Skeletal muscle tissue (tissue), 4 donors: ENCODE results near the gene SOCS4. TPM values are rescaled to one million over a fixed set of nuclear protein-coding genes. Genes with fewer than 3 reads are reported as not detected.
"Not testable (repeated sequence)": the region's sequence is repeated elsewhere in the genome, so short reads cannot be mapped to it uniquely, and the experiment has no call there.

ENCODE experiments used
- H3K27ac ChIP-seq: one replicate; pipeline ENCODE4 v1.7.0; 2013; ENCODE audit warnings: mild to moderate bottlenecking, low read depth, low read length, inconsistent platforms
- H3K27me3 ChIP-seq, 3 donors: one replicate each; pipeline ENCODE4 v1.7.0; 2013; ENCODE audit warnings: low read length in 3 of 3; ENCODE audit not compliant: control insufficient read depth in 3 of 3, insufficient read depth in 3 of 3
- H3K36me3 ChIP-seq, 3 donors: one replicate each; pipeline ENCODE4 v1.7.0; 2013; ENCODE audit warnings: low read length in 3 of 3; ENCODE audit not compliant: control insufficient read depth in 3 of 3, insufficient read depth in 3 of 3
- H3K4me1 ChIP-seq, 3 donors: one replicate each; pipeline ENCODE4 v1.7.0; 2013; ENCODE audit warnings: low read length in 3 of 3, mild to moderate bottlenecking in 3 of 3; ENCODE audit not compliant: control insufficient read depth in 3 of 3, insufficient read depth in 3 of 3
- H3K4me3 ChIP-seq, 3 donors: one replicate each; pipeline ENCODE4 v1.7.0; 2013; ENCODE audit warnings: low read length in 3 of 3
- H3K9ac ChIP-seq, 3 donors: one replicate each; pipeline ENCODE4 v1.7.0; 2013; ENCODE audit warnings: low read length in 3 of 3, mild to moderate bottlenecking in 3 of 3, moderate library complexity in 2 of 3, low read depth in 1 of 3
- H3K9me3 ChIP-seq, 3 donors: one replicate each; pipeline ENCODE4 v1.7.0; 2013; ENCODE audit warnings: low read length in 3 of 3; ENCODE audit not compliant: control insufficient read depth in 3 of 3
- total RNA-seq: library from RNA; depleted of rRNA; stranded (reverse); fragments of >200 nt; gene quantifications from one replicate; pipeline ENCODE4 v1.2.3, GENCODE V29; 2014
- donor health status: Osteomylitis.

Gene SOCS4
- total RNA-seq, 1 donor from 2014 or later, result 9.4 TPM

DNA sequence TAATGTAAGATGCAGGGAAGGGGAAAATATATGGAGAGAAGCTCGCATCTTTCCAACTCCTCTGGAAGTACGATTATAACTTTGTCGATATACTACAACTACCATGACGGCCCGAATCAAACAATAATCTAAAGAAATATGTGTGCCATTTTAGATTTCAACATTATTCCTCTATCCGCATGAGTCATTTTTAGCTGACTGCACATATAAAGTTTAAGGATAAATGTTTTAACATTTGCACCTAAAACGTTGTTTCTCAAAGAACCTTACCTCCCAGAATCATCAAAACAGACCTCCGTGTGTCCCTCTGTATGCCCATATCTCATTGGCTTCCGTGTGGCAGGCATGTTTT, 619 bp upstream of the SOCS4 start:
- peak overlapping the region; percentile 76 to 89 (median 81) for H3K9ac ChIP-seq
- peak overlapping the region; percentile 86 for H3K27ac ChIP-seq
- no peaks in the 10 kb centered on the region for H3K9me3 ChIP-seq
- H3K27me3 ChIP-seq, result no peaks in the 10 kb centered on the region
- peaks cover 4 to 23% (median 18%) of the 10 kb centered on the region in 3 donors for H3K4me1 ChIP-seq
- peak overlapping the region; percentile 95 to 99 (median 96) for H3K4me3 ChIP-seq
- H3K36me3 ChIP-seq, result no peaks in the 10 kb centered on the region

DNA sequence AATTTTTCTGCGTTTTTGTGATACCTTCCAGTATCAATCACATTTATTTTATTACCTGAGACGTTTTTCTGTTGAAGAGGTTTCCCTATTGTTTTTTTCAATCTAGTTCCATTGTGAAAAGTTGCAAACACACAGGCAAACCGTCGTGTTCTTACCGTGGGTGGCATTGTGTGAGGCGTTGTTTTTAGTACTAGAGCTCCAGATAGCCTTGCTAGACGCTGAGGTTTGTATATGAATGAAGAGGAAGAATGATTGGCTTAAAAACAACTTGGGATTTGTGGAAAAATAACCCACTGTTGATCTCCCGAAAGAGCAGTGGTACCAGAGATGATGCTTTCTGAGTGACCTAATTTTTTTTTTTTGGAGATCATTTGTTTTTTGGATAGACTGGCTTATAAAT, 1.0 kb downstream of the SOCS4 start:
- Histone ChIP-seq H3K27ac (no peak overlapping the region), H3K9ac (peak overlapping the region; percentile 81 to 89 (median 82))

DNA sequence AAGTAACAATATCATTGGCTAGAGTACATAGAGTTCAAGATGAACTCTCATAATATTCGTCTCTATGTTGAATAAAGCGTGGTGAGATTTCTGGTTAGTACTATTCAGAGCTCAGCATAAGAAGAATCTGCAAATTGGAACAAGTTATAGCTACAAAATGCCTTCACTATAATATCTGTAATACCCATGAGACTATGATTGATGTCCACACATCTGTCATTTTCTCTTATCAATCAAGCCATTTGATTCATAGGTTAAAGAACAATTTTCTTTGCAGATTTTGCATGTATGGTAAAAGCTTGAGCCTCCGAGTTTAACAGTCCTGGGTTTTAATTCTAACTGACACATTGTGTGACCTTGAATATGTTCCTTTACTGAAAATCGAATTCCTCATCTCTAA, 1.4 kb downstream of the SOCS4 start:
- no peaks in the 10 kb centered on the region for H3K9me3 ChIP-seq
- H3K4me1 ChIP-seq, result peaks cover 4 to 23% (median 18%) of the 10 kb centered on the region in 3 donors
- H3K27ac ChIP-seq, result no peak overlapping the region
- H3K9ac ChIP-seq, result no peak overlapping the region
- peak overlapping the region in 1 of 3 donors; percentile 95 for H3K4me3 ChIP-seq
- no peaks in the 10 kb centered on the region for H3K36me3 ChIP-seq
- H3K27me3 ChIP-seq, result no peaks in the 10 kb centered on the region

More for the DNA sequence above, 1.0 kb downstream of the SOCS4 start:
- Histone ChIP-seq H3K27me3 (no peaks in the 10 kb centered on the region), H3K36me3 (no peaks in the 10 kb centered on the region), H3K9me3 (no peaks in the 10 kb centered on the region), H3K4me3 (peak overlapping the region; percentile 95 to 99 (median 96)), H3K4me1 (peaks cover 4 to 23% (median 18%) of the 10 kb centered on the region in 3 donors)

DNA sequence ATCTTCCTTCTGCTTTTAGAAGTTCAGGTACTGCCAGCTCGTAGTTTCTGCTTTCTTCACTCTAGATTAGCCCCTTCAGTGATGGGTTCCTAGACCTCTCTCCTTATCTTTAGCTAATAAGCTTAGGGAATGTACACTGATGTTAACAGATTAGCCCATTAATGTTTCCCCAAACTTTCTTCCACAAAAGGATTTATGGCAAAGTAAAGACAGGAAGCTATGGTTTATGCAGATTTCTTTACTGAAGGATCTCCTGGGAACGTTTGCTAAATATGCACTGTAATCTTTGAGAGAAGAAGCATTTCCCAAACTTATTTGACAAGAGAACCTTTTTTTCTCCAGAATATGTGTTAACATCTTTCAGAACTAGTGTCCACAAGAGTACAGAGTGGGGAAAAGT, 4.2 kb downstream of the SOCS4 start:
- H3K4me3 ChIP-seq, result no peak overlapping the region
- H3K9ac ChIP-seq, result no peak overlapping the region
- no peak overlapping the region for H3K27ac ChIP-seq
- no peaks in the 10 kb centered on the region for H3K36me3 ChIP-seq
- no peaks in the 10 kb centered on the region for H3K9me3 ChIP-seq
- H3K4me1 ChIP-seq, result peaks cover 3 to 18% (median 16%) of the 10 kb centered on the region in 3 donors
- no peaks in the 10 kb centered on the region for H3K27me3 ChIP-seq

DNA sequence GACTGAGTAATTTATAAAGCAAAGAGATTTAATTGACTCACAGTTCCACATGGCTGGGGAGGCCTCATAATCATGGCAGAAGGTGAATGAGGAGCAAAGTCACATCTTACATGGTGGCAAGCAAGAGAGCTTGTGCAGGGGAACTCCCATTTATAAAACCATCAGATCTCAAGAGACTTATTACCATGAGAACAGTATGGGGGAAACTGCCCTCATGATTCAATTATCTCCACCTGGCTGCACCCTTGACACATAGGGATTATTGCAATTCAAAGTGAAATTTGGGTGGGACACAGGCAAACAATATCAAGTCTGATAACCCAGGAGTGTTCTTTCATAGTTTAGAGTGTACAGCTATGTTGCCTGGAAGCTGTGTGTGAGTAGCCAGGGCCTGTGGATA, 11.0 kb downstream of the SOCS4 start:
- not testable (repeated sequence) for H3K9ac ChIP-seq, H3K4me1 ChIP-seq, H3K9me3 ChIP-seq, H3K27ac ChIP-seq, H3K36me3 ChIP-seq, H3K4me3 ChIP-seq, H3K27me3 ChIP-seq

DNA sequence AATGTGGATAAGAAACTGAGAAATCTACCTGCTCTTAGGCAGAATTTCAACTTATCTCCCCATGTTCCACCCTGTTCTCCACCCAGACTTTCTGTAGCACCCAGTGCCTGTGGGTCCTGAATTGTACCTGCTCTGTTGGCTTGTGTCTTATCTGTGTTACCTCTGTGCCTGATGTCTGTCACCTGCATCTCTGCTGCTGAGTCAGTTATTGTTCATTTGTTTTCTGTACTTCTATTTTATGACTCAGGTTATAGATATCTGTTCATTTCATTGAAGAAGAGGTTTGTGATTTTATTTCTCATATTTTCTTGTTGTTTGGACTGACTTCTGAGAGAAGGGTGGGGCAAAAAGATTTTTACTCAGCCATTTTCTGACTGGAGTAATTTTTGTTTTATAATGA, 11.7 kb downstream of the SOCS4 start:
- Histone ChIP-seq H3K4me3 (no peak overlapping the region), H3K27me3 (no peaks in the 10 kb centered on the region), H3K9ac (no peak overlapping the region), H3K9me3 (no peaks in the 10 kb centered on the region), H3K36me3 (peaks cover 0 to 4% (median 2%) of the 10 kb centered on the region in 3 donors), H3K4me1 (no peaks in the 10 kb centered on the region), H3K27ac (no peak overlapping the region)

DNA sequence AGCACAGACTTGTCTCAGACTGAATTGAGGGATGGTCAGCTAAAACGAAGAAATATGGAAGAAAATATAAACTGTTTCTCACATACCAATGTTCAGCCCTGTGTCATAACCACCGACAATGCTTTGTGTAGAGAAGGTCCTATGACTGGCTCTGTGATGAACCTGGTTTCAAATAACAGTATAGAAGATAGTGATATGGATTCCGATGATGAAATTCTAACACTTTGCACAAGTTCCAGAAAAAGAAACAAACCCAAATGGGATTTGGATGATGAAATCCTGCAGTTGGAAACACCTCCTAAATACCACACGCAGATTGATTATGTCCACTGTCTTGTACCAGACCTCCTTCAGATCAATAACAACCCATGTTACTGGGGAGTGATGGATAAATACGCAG, 16.5 kb downstream of the SOCS4 start:
- no peaks in the 10 kb centered on the region for H3K27me3 ChIP-seq
- H3K9me3 ChIP-seq, result no peaks in the 10 kb centered on the region
- H3K27ac ChIP-seq, result no peak overlapping the region
- peaks cover 0 to 9% (median 6%) of the 10 kb centered on the region in 3 donors for H3K36me3 ChIP-seq
- no peak overlapping the region for H3K9ac ChIP-seq
- H3K4me1 ChIP-seq, result no peaks in the 10 kb centered on the region
- no peak overlapping the region for H3K4me3 ChIP-seq

DNA sequence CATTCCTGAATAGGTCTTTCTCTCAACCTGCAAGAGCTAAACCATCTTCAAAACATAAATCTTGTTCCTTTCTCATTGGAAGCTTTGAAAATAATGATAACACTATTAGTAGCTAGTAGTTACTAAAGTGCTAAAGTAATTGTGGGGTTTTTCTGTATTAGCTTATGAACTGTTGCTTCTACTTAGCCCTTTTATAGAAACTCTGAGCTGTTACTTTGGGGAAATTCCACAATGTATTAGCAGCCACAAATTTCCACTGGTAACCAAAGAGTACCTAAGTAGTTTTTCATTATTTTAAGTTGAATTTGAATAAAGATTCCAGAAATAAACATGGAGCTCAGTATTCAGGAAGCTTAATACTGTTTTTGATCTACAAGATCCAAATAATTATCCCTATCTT, 18.1 kb downstream of the SOCS4 start:
- Histone ChIP-seq H3K4me1 (no peaks in the 10 kb centered on the region), H3K36me3 (peaks cover 0 to 9% (median 6%) of the 10 kb centered on the region in 3 donors), H3K4me3 (no peak overlapping the region), H3K9ac (no peak overlapping the region), H3K9me3 (no peaks in the 10 kb centered on the region), H3K27me3 (no peaks in the 10 kb centered on the region), H3K27ac (no peak overlapping the region)

DNA sequence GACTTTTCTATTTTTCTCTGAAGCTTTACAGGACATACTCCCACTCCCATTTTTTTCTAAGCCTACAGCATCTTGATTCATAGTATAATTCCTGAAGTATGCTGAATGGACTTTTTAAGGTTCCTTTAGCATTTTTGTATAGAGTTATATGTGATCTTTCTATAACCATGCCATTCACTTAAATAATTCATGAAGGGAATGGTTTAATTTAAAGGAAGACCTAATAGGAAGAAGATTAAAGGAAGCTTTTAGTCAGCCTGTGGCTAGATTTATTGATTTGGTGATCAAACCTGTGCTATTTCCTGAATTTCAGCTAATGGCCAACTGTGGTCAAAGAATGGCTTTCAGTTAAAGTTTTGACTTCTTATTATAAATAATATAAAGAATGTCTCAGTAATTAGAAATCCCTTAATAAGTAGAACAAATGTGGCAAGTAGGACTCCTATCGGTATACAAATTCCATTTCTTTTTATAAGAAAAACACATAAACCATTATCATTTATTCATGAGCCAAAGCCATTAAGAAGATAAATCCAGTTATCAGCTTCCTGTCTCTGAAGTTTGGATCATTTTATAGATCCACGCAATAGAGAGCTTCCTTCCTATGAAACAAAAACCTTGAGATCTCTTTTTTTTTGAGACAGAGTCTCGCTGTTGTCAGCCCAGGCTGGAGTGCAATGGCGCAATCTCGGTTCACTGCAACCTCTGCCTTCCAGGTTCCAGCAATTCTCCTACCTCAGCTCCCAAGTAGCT, 20.4 kb downstream of the SOCS4 start:
- Histone ChIP-seq H3K36me3 (peaks cover 0 to 9% (median 6%) of the 10 kb centered on the region in 3 donors), H3K27me3 (no peaks in the 10 kb centered on the region), H3K4me3 (no peak overlapping the region), H3K9ac (no peak overlapping the region), H3K27ac (no peak overlapping the region), H3K9me3 (no peaks in the 10 kb centered on the region), H3K4me1 (peaks cover under 1 to 7% (median 6%) of the 10 kb centered on the region in 3 donors)

DNA sequence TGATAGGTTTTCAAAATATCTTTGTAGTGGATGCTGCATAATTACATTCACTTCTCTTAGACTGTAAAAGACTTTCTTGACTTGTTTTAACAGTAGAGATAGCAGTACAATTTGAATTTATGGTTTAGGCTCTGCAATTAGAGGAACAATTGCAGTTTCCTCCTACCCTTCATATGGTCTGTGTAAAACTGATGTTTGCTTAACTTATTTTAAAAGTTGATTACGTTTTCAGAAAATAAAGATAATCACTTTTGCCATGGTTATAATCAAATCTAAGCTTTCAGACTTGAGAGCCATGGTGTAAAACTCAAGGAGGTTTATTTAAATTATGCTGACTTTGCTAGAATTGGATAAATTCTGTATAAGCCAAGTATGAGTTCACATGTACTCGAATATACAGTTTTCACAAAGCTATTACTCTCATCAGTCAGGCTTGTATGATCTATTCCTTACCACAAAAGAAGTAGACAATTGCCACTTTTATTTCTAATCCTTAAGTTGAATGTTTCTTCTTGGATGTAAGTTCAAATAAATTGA, 21.9 kb downstream of the SOCS4 start:
- H3K36me3 ChIP-seq, result peaks cover 0 to 3% (median 1%) of the 10 kb centered on the region in 3 donors
- no peak overlapping the region for H3K27ac ChIP-seq
- no peak overlapping the region for H3K4me3 ChIP-seq
- peaks cover 10 to 14% (median 12%) of the 10 kb centered on the region in 3 donors for H3K4me1 ChIP-seq
- H3K27me3 ChIP-seq, result no peaks in the 10 kb centered on the region
- H3K9me3 ChIP-seq, result no peaks in the 10 kb centered on the region
- no peak overlapping the region for H3K9ac ChIP-seq
